ENCODE measurements around the gene MEIG1. TPM values are rescaled to one million over a fixed set of nuclear protein-coding genes. Genes with fewer than 3 reads are reported as not detected.

Gene MEIG1
- total RNA-seq, 1 donor from 2014 or later, result 0.95 TPM

DNA sequence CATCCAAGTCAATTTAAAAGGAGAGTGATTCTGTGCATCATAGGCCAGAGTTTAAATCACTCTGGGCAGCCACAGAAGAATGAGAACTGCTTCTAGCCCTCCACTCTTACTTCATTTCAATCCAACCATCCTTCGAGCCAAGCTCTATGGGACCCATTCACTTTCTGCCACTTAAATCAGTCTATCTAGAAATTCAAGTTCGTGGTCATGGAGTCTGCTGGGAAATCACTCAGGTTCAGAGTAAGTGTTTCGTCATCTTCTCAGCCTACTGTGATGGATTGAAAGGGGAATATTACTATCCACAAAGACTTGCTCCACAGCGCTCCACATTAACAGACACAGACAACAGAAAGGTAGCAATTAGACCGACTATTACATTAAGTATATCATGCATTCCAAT is 9.9 kb upstream of the MEIG1 start:
- H3K27ac ChIP-seq, result no peak overlapping the region
- intact Hi-C loops (cut with DNase I), result no loop called here
- H3K27me3 ChIP-seq (ENCODE audit: low read depth), result no peaks in the 10 kb centered on the region
- DNase-seq, result no peak
- H3K4me1 ChIP-seq, result peaks cover 26% of the 10 kb centered on the region
- peaks cover 50% of the 10 kb centered on the region for H3K36me3 ChIP-seq
- TF ChIP-seq, protein P1, sequence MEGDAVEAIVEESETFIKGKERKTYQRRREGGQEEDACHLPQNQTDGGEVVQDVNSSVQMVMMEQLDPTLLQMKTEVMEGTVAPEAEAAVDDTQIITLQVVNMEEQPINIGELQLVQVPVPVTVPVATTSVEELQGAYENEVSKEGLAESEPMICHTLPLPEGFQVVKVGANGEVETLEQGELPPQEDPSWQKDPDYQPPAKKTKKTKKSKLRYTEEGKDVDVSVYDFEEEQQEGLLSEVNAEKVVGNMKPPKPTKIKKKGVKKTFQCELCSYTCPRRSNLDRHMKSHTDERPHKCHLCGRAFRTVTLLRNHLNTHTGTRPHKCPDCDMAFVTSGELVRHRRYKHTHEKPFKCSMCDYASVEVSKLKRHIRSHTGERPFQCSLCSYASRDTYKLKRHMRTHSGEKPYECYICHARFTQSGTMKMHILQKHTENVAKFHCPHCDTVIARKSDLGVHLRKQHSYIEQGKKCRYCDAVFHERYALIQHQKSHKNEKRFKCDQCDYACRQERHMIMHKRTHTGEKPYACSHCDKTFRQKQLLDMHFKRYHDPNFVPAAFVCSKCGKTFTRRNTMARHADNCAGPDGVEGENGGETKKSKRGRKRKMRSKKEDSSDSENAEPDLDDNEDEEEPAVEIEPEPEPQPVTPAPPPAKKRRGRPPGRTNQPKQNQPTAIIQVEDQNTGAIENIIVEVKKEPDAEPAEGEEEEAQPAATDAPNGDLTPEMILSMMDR (IDR thresholded peaks at IDR 0.05), result no peak
- ATAC-seq, result no peak
- no peaks in the 10 kb centered on the region for H3K9me3 ChIP-seq
- no peak overlapping the region for H3K4me3 ChIP-seq

DNA sequence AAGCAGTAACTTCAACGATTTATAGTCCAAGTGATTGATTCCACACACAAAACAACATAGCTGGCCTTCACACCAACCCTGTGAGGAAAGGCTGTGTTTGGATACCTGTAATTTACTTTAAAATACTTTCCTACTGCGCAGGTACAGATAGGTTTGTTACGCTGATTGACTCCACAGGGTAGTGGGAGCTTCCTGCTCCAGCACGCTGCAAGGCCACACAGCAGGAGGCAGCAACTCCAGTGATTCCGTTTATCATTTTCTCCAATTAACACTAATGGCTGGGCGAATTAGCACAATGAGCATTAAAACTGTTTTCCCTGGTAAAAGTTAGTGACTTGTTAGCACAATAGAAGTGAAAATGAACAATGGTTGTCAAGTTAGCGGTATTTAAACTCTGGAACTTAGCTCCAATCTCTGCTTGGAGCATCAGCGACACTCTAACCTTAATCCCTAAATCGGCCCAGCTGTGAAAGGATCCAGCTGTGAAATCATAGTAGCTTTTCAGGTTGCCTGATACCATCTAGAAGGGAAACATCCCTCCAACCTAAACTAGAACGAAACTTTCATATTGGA is 6.3 kb upstream of the MEIG1 start:
- TF ChIP-seq, protein P1 (IDR thresholded peaks at IDR 0.05), result no peak
- peak overlapping the region; percentile 94 for H3K27ac ChIP-seq
- no peak for ATAC-seq
- no peaks in the 10 kb centered on the region for H3K9me3 ChIP-seq
- H3K27me3 ChIP-seq (ENCODE audit: low read depth), result no peaks in the 10 kb centered on the region
- intact Hi-C loops (cut with DNase I), result no loop called here
- H3K36me3 ChIP-seq, result peaks cover 13% of the 10 kb centered on the region
- no peak for DNase-seq
- peaks cover 34% of the 10 kb centered on the region for H3K4me1 ChIP-seq
- H3K4me3 ChIP-seq, result peak overlapping the region; percentile 92

DNA sequence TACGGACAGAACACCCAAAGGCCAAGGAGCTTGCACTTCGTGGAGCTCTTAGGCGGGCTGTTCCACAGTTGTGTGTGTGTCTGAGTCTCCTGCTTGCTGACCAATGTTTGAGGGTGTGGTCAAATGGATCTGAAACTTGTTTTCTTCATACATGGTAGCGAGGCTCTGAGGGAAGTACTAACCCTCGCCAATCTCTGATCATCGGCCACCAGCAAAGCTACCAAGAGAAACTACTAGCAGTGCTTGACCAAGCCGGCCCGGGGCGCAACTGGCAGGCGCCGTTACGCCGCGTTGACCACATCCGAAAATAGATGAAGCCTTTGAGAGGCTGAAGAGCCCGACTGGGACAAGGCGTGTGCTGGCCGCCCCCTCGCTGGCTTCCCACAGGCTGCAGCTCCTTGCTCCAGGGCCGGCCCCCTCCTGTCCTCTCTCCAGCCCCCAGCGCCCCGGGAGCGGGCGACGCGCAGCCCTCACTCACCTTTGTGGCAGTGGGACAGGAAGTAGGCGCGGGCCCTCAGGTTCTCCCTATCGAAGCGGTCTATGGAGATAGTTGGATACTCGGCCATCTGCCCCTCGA is 5.7 kb upstream of the MEIG1 start:
- ATAC-seq (peak; percentile 69 to 75), DNase-seq (peak; percentile 76)
- Histone ChIP-seq H3K36me3 (peaks cover 7% of the 10 kb centered on the region), H3K9me3 (no peaks in the 10 kb centered on the region), H3K4me1 (peaks cover 34% of the 10 kb centered on the region), H3K27ac (peak overlapping the region; percentile 94), H3K4me3 (peak overlapping the region; percentile 92), H3K27me3 (ENCODE audit: low read depth) (no peaks in the 10 kb centered on the region)
- TF ChIP-seq, protein P1 (IDR thresholded peaks at IDR 0.05), result no peak
- intact Hi-C loops (cut with DNase I), result no loop called here

DNA sequence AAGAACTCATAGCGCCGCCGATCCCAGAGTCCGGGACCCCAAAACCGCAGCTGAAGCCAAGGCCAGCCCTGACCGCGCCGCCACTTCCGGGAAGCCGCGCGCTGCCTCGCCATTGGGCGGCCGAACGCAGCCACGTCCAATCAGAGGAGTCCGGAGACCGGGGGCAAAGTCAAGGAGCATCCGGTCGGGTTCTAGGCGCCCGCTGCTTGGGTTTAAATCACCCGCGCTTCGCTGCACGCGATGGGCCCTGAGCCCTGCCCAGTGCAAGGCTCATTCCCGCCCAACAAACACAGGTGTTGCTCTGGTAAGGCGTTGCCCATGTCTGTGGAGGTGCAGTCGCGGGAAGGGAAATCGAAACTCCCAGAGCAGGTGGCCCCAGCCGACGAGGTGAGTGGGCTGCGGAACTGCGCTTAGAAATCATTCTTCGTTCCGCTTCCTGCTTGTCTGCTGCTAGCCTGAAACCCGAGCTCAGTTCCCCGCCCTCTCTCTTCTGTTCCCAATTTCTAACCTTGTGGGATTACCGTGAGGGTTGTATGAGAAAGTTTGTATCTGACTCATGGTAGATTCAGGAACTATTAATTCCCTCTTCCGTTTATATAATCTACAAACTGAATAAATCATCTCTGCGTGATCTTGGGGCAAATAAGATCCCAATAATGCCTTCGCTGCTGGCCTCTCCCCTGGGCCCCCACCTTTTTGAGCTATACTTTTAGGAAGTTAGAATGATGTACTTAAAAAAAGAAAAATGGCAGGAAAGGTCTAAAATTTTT is 5.0 kb upstream of the MEIG1 start, which contains the start of gene DCLRE1C:
DCLRE1C (minus strand) TSS at position 96 of the 770 bp plus-strand sequence; CDS start at position 10, 86 bp downstream.
- peak; percentile 95 to 98 for ATAC-seq
- Histone ChIP-seq H3K9me3 (no peaks in the 10 kb centered on the region), H3K36me3 (peaks cover under 1% of the 10 kb centered on the region), H3K4me1 (peaks cover 34% of the 10 kb centered on the region), H3K27ac (peak within 1 kb of the TSS; percentile 94), H3K4me3 (peak within 1 kb of the TSS; percentile 92), H3K27me3 (ENCODE audit: low read depth) (no peaks in the 10 kb centered on the region)
- TF ChIP-seq, protein P1 (IDR thresholded peaks at IDR 0.05), result no peak
- DNase-seq, result peak; percentile 95
- intact Hi-C loops (cut with DNase I), result no loop called here

DNA sequence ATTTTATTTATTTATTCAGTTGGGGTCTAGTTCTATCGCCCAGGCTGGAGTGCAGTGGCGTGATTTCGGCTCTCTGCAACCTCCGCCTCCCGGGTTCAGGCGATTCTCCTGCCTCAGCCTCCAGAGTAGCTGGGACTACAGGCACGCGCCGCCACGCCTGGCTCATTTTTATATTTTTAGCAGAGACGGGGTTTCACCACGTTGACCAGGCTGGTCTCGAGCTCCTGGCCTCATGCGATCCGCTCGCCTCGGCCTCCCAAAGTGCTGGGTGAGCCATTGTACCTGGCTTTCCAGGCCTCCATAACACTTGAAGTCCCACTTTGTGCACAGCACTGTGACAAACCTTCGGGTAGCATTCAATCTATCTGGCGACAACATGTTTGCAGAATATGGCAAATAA is 4.3 kb upstream of the MEIG1 start:
- Histone ChIP-seq H3K27me3 (ENCODE audit: low read depth) (no peaks in the 10 kb centered on the region), H3K4me3 (peak overlapping the region; percentile 92), H3K36me3 (no peaks in the 10 kb centered on the region), H3K9me3 (no peaks in the 10 kb centered on the region), H3K27ac (peak overlapping the region; percentile 94), H3K4me1 (peaks cover 34% of the 10 kb centered on the region)
- DNase-seq (no peak), ATAC-seq (no peak)
- TF ChIP-seq, protein P1 (IDR thresholded peaks at IDR 0.05), result no peak
- intact Hi-C loops (cut with DNase I), result no loop called here

Measured in lower lobe of right lung (tissue), 2 donors.